ENCODE results near the gene STING1.
"Not testable (repeated sequence)": the region's sequence is repeated elsewhere in the genome, so short reads cannot be mapped to it uniquely, and the experiment has no call there.

STING1 gene

GRCh38 chr5:139462586-139463276, 19.8 kb downstream of the STING1 start, which contains the start of gene ECSCR:
Gene ECSCR (minus strand): TSS chr5:139462743. CDS start chr5:139462670, 73 bp downstream.
- no peak for DNase-seq (ENCODE audit: low spot score)

- no peak for DNase-seq (ENCODE audit: low spot score)
Measured at GRCh38 chr5:139461698-139462097, 20.9 kb downstream of the STING1 start.

- no peak for DNase-seq (ENCODE audit: low spot score)
Measured at GRCh38 chr5:139461176-139461575, 21.4 kb downstream of the STING1 start.

- no peak for DNase-seq (ENCODE audit: low spot score)
Measured at GRCh38 chr5:139460455-139460854, 22.1 kb downstream of the STING1 start.

GRCh38 chr5:139459451-139459934, 23.1 kb downstream of the STING1 start:
- DNase-seq (ENCODE audit: low spot score) = no peak

- DNase-seq (ENCODE audit: low spot score) = no peak
Measured at GRCh38 chr5:139458580-139459407, 23.8 kb downstream of the STING1 start.

- no peak for DNase-seq (ENCODE audit: low spot score)
Measured at GRCh38 chr5:139457653-139458306, 24.8 kb downstream of the STING1 start.

GRCh38 chr5:139457241-139457640, 25.3 kb downstream of the STING1 start:
- no peak for DNase-seq (ENCODE audit: low spot score)

- no peak for DNase-seq (ENCODE audit: low spot score)
Measured at GRCh38 chr5:139456776-139457175, 25.8 kb downstream of the STING1 start.

GRCh38 chr5:139454568-139455290, 27.8 kb downstream of the STING1 start:
- DNase-seq (ENCODE audit: low spot score) = no peak

GRCh38 chr5:139453683-139454567, 28.6 kb downstream of the STING1 start:
- DNase-seq (ENCODE audit: low spot score) = no peak

GRCh38 chr5:139451878-139452660, 30.5 kb downstream of the STING1 start:
- DNase-seq (ENCODE audit: low spot score) = no peak

GRCh38 chr5:139451176-139451575, 31.4 kb downstream of the STING1 start:
- no peak for DNase-seq (ENCODE audit: low spot score)

GRCh38 chr5:139446956-139447779, 35.4 kb downstream of the STING1 start:
- no peak for DNase-seq (ENCODE audit: low spot score)

- DNase-seq (ENCODE audit: low spot score) = no peak
Measured at GRCh38 chr5:139445325-139446170, 37.0 kb downstream of the STING1 start.

- no peak for DNase-seq (ENCODE audit: low spot score)
Measured at GRCh38 chr5:139443831-139444453, 38.6 kb downstream of the STING1 start.

GRCh38 chr5:139440416-139440815, 42.1 kb downstream of the STING1 start:
- DNase-seq (ENCODE audit: low spot score) = not testable (repeated sequence)

Data from pons (tissue), 1 donor.